HEK293 (cell line): ENCODE data around the gene SMCHD1.
"Not testable (repeated sequence)": the region's sequence is repeated elsewhere in the genome, so short reads cannot be mapped to it uniquely, and the experiment has no call there.

ENCODE experiments used
- CTCF ChIA-PET: fragments of 350-600 bp; formaldehyde crosslinking; extraction: SDS; loops from one replicate; lab custom pipeline; 2021; ENCODE audit warnings: antibody characterized with exemption; lab: Yijun Ruan, JAX
- POLR2A ChIA-PET: fragments of 300-600 bp; formaldehyde crosslinking; extraction: SDS; loops from one replicate; lab custom pipeline; 2020; ENCODE audit warnings: antibody characterized with exemption, inconsistent platforms; lab: Yijun Ruan, JAX
- H3K27ac ChIP-seq: fragments of 200-500 bp; sonication (Bioruptor generic); 2 replicates; pipeline ENCODE4 v1.5.1; 2014; ENCODE audit warnings: low read depth, low read length, control low read depth, inconsistent platforms; ENCODE audit errors: extremely low read depth
- H3K36me3 ChIP-seq, 2 experiments: fragments of 200-500 bp in 1 of 2; sonication (Bioruptor generic) in 1 of 2; 1 replicate in 1 of 2; 2 replicates in 1 of 2; pipeline ENCODE4 v1.5.1; 2014 to 2017; ENCODE audit warnings: inconsistent platforms in 2 of 2, low read length in 2 of 2; ENCODE audit not compliant: control insufficient read depth in 2 of 2, insufficient read depth in 1 of 2
- H3K4me1 ChIP-seq: fragments of 200-500 bp; sonication (Bioruptor generic); 2 replicates; pipeline ENCODE4 v1.5.1; 2014; ENCODE audit warnings: mild to moderate bottlenecking, low read length, inconsistent platforms; ENCODE audit not compliant: control insufficient read depth, insufficient read depth
- H3K4me3 ChIP-seq: 2 replicates; pipeline ENCODE4 v1.5.1; 2011; ENCODE audit warnings: low read depth, mild to moderate bottlenecking, control low read depth, low read length, moderate library complexity
- H3K9me3 ChIP-seq: fragments of 200-500 bp; sonication (Bioruptor generic); 2 replicates; pipeline ENCODE4 v1.5.1; 2014; ENCODE audit warnings: low read depth, low read length, inconsistent platforms; ENCODE audit not compliant: control insufficient read depth, insufficient read depth
- KLF10 ChIP-seq: fragments of 450-650 bp; IDR thresholded peaks from 2 replicates; pipeline ENCODE4 v1.5.1; 2018; ENCODE audit warnings: missing biosample characterization, mild to moderate bottlenecking, missing genetic modification characterization
- SP3 ChIP-seq: fragments of 450-650 bp; formaldehyde crosslinking; IDR thresholded peaks from 2 replicates; pipeline ENCODE4 v1.5.1; 2016; ENCODE audit warnings: missing biosample characterization, missing genetic modification characterization
- ZBTB20 ChIP-seq: fragments of 450-650 bp; formaldehyde crosslinking; IDR thresholded peaks from 2 replicates; pipeline ENCODE4 v1.5.1; 2016; ENCODE audit warnings: missing biosample characterization, missing genetic modification characterization
- ZNF585B ChIP-seq: fragments of 450-650 bp; formaldehyde crosslinking; IDR thresholded peaks from 2 replicates; pipeline ENCODE4 v1.5.1; 2016; ENCODE audit warnings: missing biosample characterization, missing genetic modification characterization
- ZNF660 ChIP-seq: fragments of 450-650 bp; IDR thresholded peaks from 2 replicates; pipeline ENCODE4 v1.5.1; 2018; ENCODE audit warnings: missing biosample characterization, mild to moderate bottlenecking, missing genetic modification characterization
- ZNF670 ChIP-seq: fragments of 450-650 bp; formaldehyde crosslinking; IDR thresholded peaks from 2 replicates; pipeline ENCODE4 v1.5.1; 2016; ENCODE audit warnings: missing biosample characterization, missing genetic modification characterization, low read depth
- TF ChIP-seq, protein P1 (sequence below): fragments of 450-650 bp; formaldehyde crosslinking; IDR thresholded peaks from 2 replicates; pipeline ENCODE4 v1.5.1; 2016; ENCODE audit warnings: missing biosample characterization, missing genetic modification characterization
- TF ChIP-seq, protein P2 (sequence below): fragments of 450-650 bp; formaldehyde crosslinking; IDR thresholded peaks from 2 replicates; pipeline ENCODE4 v1.5.1; 2016; ENCODE audit warnings: missing biosample characterization, missing genetic modification characterization
- TF ChIP-seq, protein P3 (sequence below): fragments of 450-650 bp; formaldehyde crosslinking; IDR thresholded peaks from 2 replicates; pipeline ENCODE4 v1.5.1; 2016; ENCODE audit warnings: missing biosample characterization, missing genetic modification characterization, low read depth
- TF ChIP-seq, protein P4 (sequence below): fragments of 450-650 bp; formaldehyde crosslinking; IDR thresholded peaks from 2 replicates; pipeline ENCODE4 v1.5.1; 2016; ENCODE audit warnings: missing biosample characterization, missing genetic modification characterization

SMCHD1 gene

DNA sequence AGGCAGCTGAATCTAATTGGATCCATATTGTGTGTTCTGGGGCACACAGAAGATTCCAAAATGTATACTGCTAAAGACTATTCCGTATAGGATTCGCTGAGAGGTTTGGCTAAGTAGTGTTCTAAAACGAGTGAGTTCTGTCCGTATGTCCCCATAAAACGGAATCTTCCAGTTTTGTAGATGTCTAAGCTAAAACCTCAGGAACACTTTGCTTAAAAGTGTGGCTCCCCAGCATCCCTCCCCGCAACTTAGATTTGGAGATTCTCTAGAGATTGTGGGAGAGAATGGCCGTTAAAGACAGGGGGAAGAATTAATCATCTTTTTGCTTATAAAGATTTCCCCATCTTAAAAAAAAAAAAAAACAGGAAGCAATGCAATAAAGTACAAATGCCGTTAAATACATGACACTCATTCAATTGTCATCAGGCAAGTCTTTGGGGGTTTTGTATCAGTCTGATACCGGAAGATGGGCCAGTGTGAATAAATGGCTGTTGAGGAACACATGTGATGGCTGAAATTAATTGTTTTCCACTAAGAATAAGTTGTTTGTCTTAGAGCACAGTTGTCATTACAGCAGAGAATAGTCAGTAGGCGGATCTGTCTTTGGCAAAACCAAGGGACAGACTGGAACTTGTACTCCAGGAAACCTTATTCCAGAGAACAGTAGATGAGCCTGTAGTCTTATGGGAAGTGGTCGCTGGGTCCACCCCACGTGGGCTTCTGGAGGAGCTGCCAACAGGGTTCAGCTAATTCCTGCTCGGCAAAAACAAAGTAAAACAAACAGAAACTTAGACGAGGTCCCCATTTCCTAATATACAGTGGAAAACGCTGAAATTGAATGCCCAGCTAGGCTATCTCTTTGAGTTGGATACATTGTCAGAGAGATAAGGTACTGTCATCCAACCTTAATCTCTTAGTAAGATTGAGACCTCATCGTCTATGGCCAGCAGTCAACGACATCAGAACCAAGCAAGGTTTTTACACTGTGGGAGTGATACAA, 193.0 kb downstream of the SMCHD1 start:
- ChIA-PET CTCF (interaction anchor here (0.7 to 1.0 kb wide), 3 partner anchors 27 to 1493 kb away, joined by 3 to 4 read pairs (median 3); no protein-coding TSS in a partner anchor), POLR2A (no interaction called here)
- H3K27ac ChIP-seq, result no peak overlapping the region
- no peak overlapping the region for H3K4me3 ChIP-seq
- TF ChIP-seq, protein P1, sequence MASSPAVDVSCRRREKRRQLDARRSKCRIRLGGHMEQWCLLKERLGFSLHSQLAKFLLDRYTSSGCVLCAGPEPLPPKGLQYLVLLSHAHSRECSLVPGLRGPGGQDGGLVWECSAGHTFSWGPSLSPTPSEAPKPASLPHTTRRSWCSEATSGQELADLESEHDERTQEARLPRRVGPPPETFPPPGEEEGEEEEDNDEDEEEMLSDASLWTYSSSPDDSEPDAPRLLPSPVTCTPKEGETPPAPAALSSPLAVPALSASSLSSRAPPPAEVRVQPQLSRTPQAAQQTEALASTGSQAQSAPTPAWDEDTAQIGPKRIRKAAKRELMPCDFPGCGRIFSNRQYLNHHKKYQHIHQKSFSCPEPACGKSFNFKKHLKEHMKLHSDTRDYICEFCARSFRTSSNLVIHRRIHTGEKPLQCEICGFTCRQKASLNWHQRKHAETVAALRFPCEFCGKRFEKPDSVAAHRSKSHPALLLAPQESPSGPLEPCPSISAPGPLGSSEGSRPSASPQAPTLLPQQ (tag by site-specific recombination), result 0 out of 2 replicates have a peak, but pooled peaks have one; percentile 18
- TF ChIP-seq SP3 (tag by site-specific recombination), result no peak
- TF ChIP-seq, protein P2, sequence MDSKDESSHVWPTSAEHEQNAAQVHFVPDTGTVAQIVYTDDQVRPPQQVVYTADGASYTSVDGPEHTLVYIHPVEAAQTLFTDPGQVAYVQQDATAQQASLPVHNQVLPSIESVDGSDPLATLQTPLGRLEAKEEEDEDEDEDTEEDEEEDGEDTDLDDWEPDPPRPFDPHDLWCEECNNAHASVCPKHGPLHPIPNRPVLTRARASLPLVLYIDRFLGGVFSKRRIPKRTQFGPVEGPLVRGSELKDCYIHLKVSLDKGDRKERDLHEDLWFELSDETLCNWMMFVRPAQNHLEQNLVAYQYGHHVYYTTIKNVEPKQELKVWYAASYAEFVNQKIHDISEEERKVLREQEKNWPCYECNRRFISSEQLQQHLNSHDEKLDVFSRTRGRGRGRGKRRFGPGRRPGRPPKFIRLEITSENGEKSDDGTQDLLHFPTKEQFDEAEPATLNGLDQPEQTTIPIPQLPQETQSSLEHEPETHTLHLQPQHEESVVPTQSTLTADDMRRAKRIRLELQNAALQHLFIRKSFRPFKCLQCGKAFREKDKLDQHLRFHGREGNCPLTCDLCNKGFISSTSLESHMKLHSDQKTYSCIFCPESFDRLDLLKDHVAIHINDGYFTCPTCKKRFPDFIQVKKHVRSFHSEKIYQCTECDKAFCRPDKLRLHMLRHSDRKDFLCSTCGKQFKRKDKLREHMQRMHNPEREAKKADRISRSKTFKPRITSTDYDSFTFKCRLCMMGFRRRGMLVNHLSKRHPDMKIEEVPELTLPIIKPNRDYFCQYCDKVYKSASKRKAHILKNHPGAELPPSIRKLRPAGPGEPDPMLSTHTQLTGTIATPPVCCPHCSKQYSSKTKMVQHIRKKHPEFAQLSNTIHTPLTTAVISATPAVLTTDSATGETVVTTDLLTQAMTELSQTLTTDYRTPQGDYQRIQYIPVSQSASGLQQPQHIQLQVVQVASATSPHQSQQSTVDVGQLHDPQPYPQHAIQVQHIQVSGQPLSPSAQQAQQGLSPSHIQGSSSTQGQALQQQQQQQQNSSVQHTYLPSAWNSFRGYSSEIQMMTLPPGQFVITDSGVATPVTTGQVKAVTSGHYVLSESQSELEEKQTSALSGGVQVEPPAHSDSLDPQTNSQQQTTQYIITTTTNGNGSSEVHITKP, result peak; percentile 63
- peaks cover 4% of the 10 kb centered on the region; the same call in 1 of the 2 replicates for H3K4me1 ChIP-seq
- no peaks in the 10 kb centered on the region for H3K36me3 ChIP-seq
- H3K9me3 ChIP-seq, result no peaks in the 10 kb centered on the region

DNA sequence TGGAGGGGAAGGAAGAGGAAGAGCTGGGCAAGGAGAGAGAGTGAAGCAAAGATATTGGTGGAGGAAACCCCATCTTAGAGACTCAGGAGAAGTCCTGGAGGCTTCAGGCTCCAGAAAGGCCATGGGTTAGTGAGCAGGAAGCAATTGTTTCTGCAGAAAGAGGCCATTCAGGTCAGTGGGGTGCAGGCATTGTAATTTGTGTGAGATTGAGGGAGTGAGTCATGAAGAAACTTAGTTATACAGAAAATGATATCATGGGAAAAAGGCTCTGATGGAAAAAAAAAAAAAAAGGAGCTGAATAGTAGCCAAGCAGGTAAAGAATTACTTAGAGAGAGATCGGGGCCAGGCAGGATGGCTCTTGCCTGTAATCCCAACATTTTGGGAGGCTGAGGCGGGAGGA, 195.3 kb downstream of the SMCHD1 start:
- Histone ChIP-seq H3K36me3 (no peaks in the 10 kb centered on the region), H3K9me3 (no peaks in the 10 kb centered on the region), H3K27ac (no peak overlapping the region), H3K4me3 (no peak overlapping the region)
- ChIA-PET CTCF (no interaction called here), POLR2A (interaction anchor here (0.6 kb wide), 1 partner anchor 214 kb away, joined by 3 read pairs; no protein-coding TSS in a partner anchor)
- TF ChIP-seq, protein P3, sequence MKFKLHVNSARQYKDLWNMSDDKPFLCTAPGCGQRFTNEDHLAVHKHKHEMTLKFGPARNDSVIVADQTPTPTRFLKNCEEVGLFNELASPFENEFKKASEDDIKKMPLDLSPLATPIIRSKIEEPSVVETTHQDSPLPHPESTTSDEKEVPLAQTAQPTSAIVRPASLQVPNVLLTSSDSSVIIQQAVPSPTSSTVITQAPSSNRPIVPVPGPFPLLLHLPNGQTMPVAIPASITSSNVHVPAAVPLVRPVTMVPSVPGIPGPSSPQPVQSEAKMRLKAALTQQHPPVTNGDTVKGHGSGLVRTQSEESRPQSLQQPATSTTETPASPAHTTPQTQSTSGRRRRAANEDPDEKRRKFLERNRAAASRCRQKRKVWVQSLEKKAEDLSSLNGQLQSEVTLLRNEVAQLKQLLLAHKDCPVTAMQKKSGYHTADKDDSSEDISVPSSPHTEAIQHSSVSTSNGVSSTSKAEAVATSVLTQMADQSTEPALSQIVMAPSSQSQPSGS, result no peak
- no peak for TF ChIP-seq ZNF670 (tag by site-specific recombination)
- TF ChIP-seq ZNF660 (tag by site-specific recombination), result no peak
- TF ChIP-seq, all 188 proteins: peak for 0
- H3K4me1 ChIP-seq, result peaks cover 4% of the 10 kb centered on the region; the same call in 1 of the 2 replicates

DNA sequence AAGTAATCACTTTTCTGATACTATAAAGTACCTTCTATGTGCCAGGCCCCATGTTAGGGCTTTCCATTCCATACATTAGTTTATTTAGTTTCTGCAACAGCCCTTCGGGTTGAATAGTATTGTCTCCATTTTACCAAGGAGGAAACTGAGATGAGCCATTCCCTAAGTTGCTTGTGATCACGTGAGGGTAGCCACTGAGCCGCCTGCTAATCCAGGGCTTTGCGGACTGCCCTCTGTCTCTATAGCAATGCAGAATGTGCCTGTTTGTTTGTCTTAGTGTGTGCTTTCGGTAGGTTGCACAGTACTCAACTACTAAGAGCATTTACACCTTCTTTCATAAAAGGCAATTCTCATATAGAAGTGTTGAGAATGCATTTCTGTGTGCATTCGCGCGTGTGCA, 196.2 kb downstream of the SMCHD1 start:
- TF ChIP-seq KLF10 (tag by site-specific recombination) (no peak), ZNF585B (tag by site-specific recombination) (no peak), ZBTB20 (tag by site-specific recombination) (no peak)
- TF ChIP-seq, protein P3, result no peak
- TF ChIP-seq, protein P4, sequence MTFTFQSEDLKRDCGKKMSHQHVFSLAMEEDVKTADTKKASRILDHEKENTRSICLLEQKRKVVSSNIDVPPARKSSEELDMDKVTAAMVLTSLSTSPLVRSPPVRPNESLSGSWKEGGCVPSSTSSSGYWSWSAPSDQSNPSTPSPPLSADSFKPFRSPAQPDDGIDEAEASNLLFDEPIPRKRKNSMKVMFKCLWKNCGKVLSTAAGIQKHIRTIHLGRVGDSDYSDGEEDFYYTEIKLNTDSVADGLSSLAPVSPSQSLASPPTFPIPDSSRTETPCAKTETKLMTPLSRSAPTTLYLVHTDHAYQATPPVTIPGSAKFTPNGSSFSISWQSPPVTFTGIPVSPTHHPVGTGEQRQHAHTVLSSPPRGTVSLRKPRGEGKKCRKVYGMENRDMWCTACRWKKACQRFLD (tag by site-specific recombination), result no peak
- ChIA-PET CTCF (no interaction called here), POLR2A (interaction anchor here (0.7 kb wide), 1 partner anchor 71 kb away, joined by 4 read pairs; no protein-coding TSS in a partner anchor)
- H3K36me3 ChIP-seq, result no peaks in the 10 kb centered on the region
- H3K27ac ChIP-seq, result no peak overlapping the region
- H3K9me3 ChIP-seq, result no peaks in the 10 kb centered on the region
- peaks cover 4% of the 10 kb centered on the region; the same call in 1 of the 2 replicates for H3K4me1 ChIP-seq
- H3K4me3 ChIP-seq, result no peak overlapping the region

DNA sequence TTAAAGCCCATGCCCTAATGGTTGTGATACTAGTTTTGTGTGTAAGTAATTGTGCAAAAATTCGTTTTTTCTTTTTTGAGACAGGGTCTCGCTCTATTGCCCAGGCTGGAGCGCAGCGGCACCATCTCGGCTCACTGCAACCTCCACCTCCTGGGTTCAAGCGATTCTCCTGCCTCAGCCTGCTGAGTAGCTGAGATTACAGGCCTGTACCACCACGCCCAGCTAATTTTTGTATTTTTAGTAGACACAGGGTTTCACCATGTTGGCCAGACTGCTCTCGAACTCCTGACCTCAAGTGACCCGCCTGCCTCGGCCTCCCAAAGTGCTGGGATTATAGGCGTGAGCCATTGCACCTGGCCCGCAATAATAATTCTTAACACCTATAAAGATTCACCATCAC, 196.9 kb downstream of the SMCHD1 start:
- POLR2A ChIA-PET, result interaction anchor here (0.7 kb wide), 1 partner anchor 72 kb away, joined by 4 read pairs; no protein-coding TSS in a partner anchor
- H3K9me3 ChIP-seq, H3K4me1 ChIP-seq, H3K4me3 ChIP-seq, H3K36me3 ChIP-seq, H3K27ac ChIP-seq, CTCF ChIA-PET: not testable (repeated sequence)
